HG02798 (cell line): ENCODE data around the gene APBB2.

Source experiments
- ATAC-seq: cut with Tn5 transposase; IDR thresholded peaks from one replicate; pipeline ENCODE4 v1.9.1; 2021; ENCODE audit warnings: mild to moderate bottlenecking; ENCODE audit not compliant: unreplicated experiment, poor library complexity

Gene APBB2

DNA sequence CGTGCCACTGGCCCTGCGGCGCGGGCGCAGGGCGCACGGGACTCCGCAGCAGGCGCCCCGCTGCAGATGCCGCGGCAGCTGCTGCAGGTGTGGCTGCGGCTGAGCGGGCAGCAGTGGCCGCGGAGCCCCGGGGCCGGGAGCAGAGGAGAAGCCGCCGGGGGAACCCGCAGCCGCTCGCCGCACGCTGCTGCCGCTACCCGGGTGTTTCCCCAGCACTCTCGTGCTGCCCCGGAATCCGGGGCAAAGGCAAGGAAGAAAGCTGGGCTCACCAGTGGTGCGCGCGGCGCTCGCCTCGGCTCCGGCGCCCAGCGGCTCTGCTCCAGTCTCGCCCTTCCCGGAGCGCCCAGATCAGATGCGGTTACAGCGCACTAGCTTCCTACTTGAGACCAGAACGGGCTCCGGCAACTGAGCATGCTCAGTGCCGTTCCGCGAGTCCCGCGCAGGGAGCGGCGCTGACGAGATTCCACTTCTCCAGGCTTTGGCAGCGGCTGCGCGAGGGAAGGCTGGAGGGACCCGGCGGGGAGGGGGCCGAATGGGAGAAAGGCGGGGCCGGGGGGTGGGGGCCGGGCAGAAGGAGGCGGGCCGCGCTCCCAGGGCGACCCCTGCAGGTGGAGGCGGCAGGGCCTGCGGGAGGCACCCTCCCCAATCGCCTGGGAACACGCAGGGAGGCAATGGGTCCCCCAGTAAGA, at the start of gene APBB2:
TSS of gene APBB2 (minus strand) at position 407 of the 689 bp plus-strand sequence. CDS start 181,288 bp downstream, outside the sequence.
- ATAC-seq = peak; percentile 58

DNA sequence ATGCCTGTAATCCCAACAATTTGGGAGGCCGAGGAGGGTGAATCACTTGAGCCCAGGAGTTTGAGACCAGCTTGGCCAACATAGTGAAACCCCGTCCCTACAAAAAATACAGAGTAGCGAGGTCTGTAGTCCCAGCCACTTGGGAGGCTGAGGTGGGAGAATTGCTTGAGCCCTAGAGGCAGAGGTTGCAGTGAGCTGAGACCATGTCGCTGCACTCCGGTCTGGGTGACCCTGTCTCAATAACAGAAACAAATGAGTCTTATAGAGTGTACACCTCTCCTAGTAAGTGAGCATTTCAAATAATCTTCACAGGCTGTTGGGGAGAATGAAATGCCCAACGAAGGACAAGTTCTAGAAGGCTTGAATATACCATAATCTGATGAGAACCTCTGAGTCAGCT, 47.9 kb upstream of the APBB2 start:
- ATAC-seq = no peak

DNA sequence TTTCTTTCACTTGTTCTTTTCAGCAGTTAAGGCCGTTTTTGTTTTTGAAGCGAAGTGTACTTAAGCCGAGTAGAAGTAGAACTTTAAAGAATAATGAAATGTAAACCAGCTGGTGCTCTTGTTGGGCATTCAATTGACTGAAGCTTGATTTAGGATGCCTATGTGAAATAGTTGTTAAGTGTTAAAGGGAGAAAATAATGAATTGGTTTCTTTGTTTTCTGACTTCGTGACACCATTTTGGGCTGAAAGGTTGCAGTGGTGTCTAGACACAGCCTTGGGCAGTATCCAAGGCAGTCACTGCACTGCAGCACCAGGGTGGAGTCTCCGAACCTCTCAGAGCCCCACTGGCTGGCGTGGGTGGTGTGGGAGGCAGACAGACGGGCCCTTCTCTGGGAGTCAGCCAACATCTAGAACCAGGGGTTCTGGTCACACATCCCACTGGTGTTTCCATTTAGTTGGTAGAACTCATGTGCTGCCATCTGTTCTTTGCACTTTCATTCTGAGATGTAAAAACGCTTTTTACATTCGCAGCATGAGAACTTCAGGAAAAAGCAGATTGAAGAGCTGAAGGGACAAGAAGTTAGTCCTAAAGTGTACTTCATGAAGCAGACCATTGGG, 45.9 kb upstream of the APBB2 start:
- no peak for ATAC-seq

DNA sequence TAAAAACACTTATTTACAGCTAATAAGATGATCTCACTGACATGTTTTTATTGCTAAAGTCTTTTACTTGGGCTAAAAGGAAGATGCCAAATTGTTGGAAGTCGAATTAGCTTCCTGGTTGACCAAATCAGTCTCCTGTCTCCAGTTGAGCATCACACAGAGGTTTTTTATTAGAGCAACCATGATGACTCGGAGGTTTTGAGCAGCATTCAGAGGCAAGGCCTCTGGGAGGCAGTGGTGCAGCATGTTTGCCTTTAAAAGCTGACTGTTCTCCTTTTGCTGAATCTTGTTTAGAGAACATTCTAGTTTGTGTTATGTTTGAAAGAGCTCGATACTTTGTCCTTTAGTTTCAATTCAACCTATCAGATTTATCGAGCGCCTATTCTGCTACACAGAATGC, 44.4 kb upstream of the APBB2 start:
- no peak for ATAC-seq

DNA sequence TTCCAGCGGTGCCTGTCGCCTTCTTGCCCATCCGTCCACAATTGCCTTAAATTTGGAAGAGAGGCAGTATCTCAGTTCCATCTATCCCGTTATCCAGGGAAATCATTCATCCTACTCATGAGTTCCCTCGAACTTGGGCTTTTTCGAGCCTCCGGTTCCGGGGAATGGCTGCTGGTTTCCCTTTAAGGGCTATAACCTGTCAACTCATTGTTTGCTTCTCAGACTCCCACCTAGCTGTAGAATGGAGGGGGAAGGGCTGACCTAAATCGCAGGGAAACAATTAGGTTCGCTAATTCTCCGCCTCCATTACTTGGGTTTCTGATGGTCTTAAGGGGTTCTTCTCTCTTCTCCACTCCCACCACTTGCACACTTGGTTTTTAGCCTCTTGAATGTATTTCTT, 43.6 kb upstream of the APBB2 start:
- no peak for ATAC-seq

DNA sequence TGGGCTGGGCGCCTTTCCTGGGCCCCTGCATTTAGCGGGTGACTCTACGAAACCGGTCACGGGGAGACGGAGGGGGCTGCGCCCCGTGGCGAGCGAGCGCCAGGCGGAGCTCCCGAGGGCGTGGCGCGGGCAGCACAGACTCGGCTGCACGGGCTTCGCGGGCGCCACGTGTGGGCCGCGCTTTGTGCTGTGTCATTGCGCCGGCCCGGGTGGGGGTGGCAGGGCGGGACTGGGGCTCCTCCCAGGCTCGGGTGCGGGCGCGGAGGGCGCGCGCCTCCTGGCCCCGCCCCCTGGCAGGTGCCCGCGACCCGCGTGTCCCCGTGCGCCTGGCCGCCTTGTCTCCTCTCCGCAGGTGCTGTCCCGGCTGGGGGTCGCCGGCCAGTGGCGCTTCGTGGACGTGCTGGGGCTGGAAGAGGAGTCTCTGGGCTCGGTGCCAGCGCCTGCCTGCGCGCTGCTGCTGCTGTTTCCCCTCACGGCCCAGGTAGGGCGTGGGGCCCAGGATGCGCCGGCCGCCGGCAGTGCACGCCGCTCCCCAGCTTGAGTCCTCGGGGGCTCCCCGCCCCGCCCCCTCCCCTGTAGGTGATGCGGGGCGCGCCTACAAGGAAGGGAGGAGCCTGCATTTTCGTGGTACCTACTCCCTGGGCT, 43.0 kb upstream of the APBB2 start:
- peak; percentile 82 for ATAC-seq

DNA sequence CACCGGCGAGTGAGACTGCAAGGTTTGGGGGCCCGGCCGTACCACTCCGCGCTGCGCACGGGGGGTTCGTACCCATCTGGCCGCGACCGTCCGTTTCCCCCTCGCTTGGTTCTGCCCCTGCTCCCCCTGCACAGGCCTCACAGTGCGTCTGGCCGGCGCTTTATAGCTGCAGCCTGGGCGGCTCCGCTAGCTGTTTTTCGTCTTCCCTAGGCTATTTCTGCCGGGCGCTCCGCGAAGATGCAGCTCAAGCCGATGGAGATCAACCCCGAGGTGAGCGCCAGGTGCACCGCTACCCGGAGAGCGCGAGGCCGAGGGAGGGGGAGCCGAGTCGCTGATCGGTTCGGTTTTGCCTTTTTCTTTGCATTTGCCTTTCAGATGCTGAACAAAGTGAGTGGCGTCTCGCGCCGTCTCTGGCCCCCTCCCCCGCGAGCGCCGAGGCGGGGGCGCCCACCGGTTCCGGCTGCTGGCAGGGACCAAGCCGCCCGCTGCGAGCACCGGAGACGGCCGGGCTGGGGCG, 42.5 kb upstream of the APBB2 start, which contains the start of gene UCHL1:
TSS of gene UCHL1 (plus strand) at position 189 of the 517 bp plus-strand sequence. CDS start at position 238, 49 bp downstream.
- ATAC-seq = peak; percentile 71

DNA sequence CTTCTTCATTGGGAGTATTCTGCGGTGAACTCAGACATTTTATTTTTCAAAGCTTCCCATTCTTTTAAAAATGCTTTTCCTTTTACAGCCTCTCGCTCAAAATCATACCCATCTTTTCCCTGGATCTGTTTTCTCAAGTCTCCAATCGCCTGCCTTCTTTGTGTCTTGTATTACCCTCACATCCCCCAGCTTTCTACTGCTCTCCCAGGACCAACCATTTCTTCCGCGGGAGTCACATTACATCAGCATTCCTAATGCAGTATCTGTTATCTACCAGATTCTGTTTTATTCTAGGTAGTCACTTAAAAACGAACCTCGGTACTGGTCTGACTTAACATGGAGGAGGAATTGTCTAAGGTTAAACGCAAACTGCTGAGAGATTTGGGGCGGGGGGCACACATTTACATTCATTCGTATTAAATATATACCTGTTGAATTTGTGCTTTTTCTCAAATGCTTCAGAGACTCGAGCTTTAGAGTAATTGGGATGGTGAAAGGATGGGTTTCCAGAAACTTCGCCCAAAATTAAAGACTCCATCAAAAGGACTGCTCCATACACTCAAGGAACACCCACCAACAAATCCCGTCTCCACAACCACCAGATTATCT, 41.9 kb upstream of the APBB2 start:
- no peak for ATAC-seq

DNA sequence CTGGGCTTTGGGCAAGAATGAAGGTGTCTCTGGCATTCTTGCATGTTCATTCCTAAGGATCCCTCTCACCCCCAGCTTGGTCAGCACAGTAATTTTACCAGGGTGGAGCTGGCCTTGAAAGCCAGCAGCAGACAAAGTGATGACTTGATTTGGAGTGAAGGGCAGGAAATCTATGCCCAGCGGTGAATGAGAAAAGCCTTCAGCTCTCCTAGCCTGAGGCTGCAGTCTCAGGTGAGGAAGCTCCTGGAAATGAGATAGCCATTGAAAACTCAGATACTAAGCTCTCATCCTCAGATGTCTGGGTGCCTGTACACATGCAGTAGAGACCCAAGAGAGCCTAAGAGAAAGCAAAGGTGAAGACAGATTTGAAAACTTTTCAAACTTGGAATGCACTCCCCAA, 31.6 kb upstream of the APBB2 start:
- ATAC-seq = no peak

DNA sequence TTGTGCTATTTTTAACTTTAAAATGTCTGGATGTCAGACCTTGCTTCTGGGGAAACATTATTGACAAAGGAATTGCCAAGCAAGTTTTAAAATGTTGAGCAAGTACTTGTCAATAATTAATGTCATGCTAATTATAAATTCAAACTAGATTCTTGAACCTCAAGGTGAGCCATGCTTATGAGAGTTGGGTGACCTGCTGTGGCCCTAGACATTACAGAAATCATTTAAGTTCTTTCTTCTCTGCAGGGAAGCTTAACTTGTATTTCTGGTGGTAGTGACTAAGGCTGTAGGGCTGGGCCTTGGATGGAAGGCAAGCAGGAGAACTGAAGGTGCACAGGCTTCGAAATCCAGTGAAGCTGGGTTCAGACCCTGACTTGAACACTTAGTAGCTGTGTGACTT, 27.6 kb upstream of the APBB2 start:
- ATAC-seq = no peak

DNA sequence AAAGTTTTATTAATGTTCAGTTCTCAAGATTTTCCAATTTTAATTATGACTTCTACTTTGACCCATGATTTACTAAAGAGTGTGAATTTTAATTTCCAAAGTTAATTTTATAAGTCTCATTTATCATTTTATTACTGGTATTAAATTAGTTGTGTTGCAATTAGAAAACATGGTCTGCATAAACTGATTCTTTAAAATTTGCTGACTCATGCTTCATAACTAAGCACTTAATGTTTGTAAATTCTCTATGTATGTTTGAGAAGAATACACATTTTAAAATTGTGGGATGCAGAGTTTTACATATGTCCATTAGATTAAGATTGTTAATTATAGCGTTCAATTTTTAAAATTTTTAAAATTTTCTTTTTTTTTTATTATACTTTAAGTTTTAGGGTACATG, 22.2 kb upstream of the APBB2 start:
- no peak for ATAC-seq

DNA sequence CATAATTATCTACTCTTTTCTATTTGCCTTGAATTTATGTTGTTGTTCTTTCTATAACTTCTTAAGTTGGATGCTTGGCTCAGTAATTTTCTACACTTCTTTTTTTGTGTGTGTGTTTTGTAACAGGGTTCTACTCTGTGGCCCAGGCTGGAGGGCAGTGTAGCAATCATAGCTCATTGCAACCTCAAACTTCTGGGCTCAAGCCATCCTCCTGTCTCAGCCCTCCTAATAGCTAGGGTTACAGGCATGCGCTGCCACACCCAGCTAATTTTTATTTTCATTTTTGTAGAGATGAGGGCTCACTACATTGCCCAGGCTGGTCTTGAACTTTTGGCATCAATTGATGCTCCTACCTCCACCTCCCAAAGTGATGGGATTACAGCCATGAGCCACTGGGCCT, 21.7 kb upstream of the APBB2 start:
- ATAC-seq = no peak

DNA sequence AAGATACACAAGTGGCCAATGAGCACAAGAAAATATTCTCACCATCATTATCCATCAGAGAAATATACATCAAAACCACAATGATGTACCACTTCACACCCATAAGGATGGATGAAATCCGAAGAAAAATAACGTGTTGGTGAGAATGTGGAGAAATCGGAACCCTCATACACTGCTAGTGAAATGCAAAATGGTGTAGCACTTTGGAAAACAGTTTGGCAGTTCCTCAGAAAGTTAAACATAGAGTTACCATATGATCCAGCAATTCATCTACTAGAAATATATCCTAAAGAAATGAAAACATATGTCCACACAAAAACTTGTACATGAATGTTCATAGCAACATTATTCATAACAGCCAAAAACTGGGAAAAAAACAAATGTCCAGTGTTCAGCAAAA, 18.5 kb upstream of the APBB2 start:
- ATAC-seq = no peak

DNA sequence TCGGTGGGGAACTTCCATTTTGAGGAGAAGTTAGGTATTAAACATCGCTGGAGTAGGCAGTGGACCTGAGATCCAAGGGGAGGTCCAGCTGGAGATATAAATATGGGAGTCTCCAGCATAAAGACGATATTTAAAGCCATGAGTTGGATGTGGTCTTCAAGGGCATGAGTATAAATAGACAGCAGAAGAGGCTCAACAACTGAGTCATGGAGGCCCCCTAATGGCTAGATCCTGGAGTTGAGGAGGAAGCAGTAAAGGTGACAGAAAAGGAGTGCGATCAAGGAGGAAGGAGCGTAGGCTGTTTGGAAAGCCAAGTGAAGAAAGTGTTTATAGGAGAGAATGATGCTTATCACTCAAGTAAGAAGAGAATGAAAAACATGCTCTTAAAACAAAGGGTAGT, 18.1 kb upstream of the APBB2 start:
- no peak for ATAC-seq

DNA sequence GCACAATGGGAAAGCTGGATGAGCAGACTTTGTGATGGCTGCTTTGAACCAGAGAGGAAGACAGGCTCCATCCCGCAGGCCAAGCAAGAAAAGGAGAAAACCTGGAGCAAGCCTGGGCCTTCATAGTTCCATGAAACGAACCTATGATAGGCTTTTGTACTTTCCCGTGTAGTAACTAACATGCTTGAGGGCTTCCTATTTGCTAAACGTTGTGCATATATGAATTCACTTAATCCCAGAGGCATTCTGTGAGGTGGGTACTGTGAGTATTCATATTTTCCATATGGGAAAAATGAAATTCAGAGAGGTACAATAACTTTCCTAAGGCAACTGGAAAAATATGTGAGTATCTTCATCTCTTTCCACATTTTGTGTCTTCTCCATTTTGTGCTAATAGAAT, 13.6 kb upstream of the APBB2 start:
- ATAC-seq = no peak

DNA sequence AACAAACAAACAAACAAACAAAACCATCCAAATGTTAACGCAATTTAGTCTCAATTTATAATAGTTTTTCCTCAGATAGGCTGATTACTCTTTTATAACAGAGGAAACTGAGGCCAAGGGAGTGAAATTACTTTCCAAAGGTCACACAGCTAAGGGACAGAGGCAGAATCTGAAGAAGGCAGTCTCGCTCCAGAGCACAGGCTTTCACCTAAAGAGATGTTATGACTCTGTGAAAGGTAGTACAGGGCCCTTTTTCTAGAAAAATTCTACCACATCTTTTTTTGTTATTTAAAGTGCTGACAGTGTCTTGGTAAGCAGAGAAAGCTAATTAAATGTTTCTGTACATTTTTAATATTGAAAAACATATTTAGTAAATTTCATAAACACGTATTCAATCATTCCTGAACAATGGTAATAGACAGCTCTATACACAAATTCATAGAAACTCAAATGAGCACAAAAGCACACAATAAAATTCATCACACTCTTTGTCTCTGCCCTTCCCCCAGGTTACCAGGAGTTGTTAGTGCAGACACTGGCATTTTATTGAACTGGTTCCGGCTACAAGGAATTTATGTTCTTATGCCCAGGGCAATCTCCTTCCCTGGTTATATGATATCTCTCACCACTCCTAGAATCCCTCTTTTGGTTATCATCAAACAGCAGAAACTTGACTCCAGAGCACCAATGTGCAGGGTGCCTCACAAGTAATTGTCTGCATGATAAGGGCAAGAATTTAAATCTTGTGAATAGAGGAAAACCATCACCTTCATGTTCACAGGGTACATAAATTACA, 7.7 kb upstream of the APBB2 start:
- ATAC-seq = no peak

DNA sequence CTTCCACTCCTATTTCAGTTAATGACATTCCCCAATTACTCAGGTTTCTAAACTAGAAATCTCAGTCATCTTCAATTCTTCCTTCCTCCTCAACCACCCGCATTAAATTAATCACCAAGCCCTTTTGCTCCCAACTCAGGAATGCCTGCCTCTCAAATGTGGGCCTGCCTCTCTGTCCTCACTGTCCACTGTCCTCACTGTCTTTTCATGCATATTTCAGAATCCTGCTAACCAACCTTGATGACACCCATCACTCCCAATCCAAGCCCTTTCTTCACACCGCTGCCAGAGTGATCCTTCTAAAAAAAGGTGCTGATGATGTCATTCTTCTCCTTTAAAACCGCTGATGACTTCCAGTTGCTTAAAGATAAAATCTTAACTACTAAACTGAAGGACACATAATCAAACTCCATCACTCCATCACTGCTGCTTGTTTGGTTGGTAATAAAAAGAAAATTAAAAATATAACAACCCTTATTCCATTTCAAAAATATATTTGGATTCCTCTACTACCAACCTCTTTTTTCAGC, 5.1 kb upstream of the APBB2 start:
- ATAC-seq = no peak

DNA sequence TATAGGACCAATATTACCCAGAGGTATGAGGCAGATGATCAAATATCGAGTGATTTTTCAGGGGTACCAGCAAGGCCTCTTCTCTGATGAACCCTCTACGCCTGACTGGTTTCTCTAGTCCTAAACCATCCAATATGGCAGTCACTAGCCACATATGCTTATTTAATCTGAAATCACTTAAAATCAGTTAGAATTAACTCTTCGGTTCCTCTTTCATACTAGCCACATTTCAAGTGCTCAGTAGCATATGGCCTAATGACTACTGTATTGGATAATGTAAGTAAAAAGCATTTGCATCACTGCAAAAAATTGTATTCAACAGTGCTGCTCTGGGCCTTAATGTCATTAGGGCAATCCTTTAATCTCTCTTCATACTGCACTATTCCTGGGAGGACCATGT, 4.4 kb upstream of the APBB2 start:
- ATAC-seq = no peak

DNA sequence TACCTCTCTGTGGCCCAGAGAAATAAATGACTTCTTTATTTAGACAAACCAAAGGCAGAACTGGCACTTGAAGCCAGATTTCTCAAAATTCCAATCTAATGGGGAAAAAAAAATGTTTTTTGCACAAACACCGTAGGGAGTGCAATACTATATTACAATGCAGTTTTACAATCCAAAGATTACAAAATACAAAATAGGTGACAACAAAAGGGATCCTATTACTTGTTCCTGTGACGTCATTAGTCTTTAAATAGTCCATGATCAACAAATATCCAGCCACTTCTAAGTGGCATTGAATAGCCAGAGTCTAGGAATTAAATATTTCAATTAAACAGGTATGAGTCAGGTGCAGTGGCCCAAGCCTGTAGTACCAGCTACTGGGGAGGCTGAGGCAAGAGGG, 3.0 kb upstream of the APBB2 start:
- ATAC-seq = no peak

DNA sequence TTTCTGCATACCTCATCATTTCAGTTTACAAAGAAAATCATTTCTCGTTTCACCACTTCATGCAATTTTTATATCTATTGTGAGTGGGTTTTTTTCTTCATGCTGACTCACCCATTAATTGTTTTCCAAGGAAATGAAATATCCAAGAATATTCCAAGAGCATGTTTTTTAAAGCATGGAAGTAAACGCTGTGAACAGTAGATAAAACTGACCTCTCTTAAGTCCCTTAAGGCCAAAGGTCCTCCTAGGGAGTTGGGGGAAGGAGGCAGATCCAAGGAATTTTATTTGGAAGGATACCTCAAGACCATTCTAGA, 2.6 kb upstream of the APBB2 start:
- ATAC-seq = no peak
